HG03432 (cell line): ENCODE measurements around the gene ZCCHC3.
"Not testable (repeated sequence)": the region's sequence is repeated elsewhere in the genome, so short reads cannot be mapped to it uniquely, and the experiment has no call there.

Experiments
- ATAC-seq: cut with Tn5 transposase; IDR thresholded peaks from one replicate; pipeline ENCODE4 v1.9.1; 2021; ENCODE audit warnings: mild to moderate bottlenecking, moderate library complexity; ENCODE audit not compliant: unreplicated experiment

Gene ZCCHC3

GRCh38 chr20:297098-297924 is at the start of gene ZCCHC3:
ZCCHC3 (plus strand) TSS chr20:297570; CDS start chr20:297587, 17 bp downstream.
- peak; percentile 83 for ATAC-seq

- no peak for ATAC-seq
These were observed 46.0 kb upstream of the ZCCHC3 start for GRCh38 chr20:251354-251753.

DNA sequence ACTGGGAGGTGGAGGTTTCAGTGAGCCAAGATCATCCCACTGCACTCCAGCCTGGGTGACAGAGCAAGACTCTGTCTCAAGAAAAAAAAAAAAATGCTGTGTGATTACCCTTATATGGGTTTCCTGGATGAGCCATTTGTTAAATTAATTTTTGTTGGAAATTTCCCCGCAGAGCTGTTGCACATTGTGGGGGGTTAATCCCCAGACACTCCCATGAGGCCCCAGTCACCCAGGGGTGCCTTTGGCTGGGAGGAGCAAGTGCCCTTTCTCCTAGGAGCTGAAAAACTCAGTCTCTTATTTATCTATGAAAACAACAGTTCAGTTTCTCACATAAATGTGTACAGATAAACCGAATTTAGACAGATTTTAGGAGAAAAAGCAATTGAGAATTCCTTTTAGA is 44.6 kb upstream of the ZCCHC3 start:
- no peak for ATAC-seq

DNA sequence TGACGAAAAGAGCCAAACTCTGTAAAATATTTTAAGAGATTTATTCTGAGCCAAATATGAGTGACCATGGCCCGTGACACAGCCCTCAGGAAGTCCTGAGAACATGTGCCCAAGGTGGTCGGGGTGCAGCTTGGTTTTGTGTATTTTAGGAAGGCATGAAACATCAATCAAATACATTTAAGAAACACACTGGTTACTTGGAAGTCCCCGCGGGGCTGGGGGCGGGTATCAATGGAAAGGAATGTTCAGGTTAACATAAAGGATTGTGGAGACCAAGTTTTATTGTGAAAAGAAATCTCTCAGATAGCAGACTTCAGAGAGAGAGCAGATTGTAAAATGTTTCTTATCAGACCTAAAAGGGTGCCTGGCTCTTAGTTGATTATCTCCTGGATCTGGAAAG is 43.9 kb upstream of the ZCCHC3 start:
- not testable (repeated sequence) for ATAC-seq

DNA sequence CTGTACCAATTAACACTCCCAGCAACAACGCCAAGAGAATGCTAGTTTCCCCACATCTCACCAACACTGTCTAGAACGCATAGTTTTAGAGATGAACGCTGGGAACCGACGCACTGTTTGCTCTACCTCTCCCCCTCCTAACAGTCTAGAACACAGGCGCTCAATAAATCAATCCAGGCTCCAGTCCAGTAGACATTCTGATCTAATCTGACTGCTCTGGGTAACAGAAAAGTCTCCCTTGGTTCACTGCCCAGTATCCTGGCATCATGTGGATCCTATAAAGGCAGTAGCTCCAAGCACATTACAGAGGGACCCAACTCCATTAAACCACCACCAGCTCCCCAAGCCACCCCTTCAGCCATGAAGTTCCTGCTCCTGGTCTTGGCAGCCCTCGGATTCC is 40.0 kb upstream of the ZCCHC3 start, which contains the start of gene DEFB132:
DEFB132 (plus strand) TSS at position 306 of the 400 bp plus-strand sequence; CDS start at position 361, 55 bp downstream.
- ATAC-seq: no peak

DNA sequence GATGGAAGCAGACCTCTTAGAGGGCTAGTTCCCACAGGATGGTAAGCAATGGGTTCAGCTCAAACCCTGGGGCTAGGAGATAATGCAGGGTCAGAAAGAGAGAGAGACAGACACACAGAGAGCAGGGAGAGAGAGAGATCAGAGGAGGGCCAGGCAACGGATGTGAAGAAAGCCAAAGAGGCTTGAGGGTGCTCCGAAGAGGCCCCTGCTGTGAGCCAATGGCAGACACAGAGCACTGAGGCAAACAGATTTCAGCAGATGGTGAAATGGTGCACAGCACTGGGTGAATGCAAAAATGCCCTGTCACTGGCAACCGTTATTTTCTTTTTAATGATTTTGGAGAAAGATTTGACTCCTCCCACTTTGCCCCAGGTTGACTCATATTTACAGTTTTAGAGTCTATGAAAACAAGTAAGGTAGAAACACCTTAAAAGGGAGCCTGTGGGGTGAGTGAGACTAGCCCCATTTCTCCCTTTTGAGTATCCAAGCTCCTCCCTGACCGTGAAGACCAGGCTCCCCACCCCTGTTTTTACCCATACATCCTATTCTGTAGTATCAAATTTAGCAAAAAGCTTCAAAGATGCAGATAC is 39.0 kb upstream of the ZCCHC3 start:
- no peak for ATAC-seq

- ATAC-seq: no peak
These were observed 38.4 kb upstream of the ZCCHC3 start for GRCh38 chr20:258963-259362.

DNA sequence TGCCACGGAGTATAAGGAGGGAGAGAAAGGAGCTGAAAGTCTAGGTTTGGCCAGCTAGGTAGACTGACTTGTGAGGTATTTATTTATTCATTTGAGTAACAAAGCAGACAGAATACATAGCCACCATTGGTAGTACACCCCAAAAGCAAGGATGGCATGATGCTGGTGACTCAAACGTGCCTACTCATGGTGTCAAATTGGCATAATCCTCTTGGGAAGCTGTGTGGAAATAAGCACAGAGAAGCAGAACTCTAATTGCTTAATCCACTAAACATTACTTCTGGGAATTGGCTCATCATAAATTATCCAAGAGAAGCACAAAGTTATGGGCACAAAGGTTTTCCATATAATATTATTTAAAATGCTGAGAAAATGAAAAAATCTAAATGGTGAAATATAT is 37.4 kb upstream of the ZCCHC3 start:
- ATAC-seq: no peak

- ATAC-seq: no peak
These were observed 33.7 kb upstream of the ZCCHC3 start for GRCh38 chr20:263701-264100.

DNA sequence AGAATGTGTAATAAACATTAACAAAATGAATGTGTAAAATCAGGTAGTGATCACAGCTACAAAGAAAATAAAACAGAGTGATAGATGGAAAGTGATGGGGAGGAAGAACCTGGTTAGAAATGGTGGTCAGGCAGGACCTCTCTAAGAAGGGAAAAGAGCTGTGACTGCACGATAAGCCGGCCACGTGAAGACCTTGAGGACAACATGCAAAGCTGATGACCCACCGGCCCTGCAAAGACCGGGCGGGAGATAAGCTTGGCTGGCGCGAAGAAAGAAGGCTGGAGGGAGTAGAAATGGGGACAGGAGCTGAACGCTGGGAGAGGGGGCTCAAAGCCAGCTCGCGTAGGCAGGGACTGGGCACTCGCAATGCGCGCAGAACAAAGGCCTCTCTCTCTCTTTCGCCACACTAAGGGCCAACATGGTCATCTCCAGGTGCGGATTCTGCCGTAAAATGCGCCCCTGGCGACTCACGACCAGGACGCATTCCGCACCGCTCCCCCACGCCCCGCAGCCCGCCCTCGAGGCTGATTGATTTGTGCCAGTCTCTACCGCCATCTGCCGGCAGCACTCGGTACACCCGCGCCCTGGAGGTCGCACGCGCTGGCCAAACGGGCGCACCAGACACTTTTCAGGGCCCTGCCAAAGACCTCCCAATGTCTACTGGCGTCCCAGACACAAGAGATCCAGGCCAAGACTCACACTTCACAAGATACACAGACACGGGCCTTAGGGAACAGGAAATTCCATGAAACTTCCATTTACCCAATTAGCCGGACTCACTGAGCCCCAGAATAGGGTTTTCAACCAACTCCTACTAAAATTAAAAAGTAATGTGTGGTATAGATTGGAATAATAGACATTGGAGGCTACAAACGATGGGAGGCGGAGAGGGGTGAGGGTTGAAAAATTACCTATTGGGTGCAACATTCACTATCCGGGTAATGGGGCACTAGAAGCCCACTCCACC is 30.5 kb upstream of the ZCCHC3 start:
- ATAC-seq: peak; percentile 96

DNA sequence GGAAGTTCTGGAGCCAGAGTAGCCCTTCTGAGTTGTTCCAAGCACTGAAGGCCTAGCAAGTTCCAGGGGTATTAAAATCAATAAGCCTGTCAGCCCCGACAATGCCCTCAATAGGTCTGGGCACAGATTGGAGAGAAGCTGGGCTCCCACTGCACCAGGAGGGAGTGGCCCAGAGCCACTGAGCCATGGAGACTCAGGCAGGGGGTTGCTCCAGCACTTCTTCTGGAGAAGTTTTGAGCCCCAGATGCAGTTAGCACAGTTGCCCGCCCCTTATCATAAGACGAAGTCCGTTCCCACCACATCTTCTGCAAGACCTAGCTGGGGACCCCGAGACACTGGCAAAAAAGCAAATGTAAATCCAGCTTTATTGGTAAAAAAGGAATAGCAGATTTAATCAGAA is 26.9 kb upstream of the ZCCHC3 start:
- ATAC-seq: no peak

- no peak for ATAC-seq
These were observed 26.3 kb upstream of the ZCCHC3 start for GRCh38 chr20:271069-271468.

- ATAC-seq: no peak
These were observed 25.8 kb upstream of the ZCCHC3 start for GRCh38 chr20:271528-271927.

- no peak for ATAC-seq
These were observed 24.7 kb upstream of the ZCCHC3 start for GRCh38 chr20:272718-273117.

DNA sequence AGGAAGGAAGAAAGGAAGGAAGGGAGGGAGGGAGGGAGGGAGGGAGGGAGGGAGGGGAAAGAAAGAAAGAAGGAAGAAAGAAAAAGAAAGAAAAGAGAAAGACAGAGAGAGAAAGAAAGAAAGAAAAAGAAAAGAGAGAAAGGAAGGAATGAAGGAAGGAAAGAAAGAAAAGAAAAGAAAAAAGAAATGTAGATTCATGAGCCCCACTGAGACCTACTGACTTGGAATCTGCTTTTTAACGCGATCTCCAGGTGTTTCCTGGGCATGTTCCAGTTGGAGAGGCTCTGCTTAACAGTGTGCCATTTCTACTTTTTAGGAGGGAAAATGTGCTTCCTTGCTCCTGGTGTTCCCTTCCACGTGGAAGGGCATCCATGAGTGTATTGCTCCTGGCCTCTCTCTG is 23.5 kb upstream of the ZCCHC3 start:
- ATAC-seq: no peak

GRCh38 chr20:275791-276190 is 21.6 kb upstream of the ZCCHC3 start:
- ATAC-seq: no peak

- no peak for ATAC-seq
These were observed 20.5 kb upstream of the ZCCHC3 start for GRCh38 chr20:276620-277495.

DNA sequence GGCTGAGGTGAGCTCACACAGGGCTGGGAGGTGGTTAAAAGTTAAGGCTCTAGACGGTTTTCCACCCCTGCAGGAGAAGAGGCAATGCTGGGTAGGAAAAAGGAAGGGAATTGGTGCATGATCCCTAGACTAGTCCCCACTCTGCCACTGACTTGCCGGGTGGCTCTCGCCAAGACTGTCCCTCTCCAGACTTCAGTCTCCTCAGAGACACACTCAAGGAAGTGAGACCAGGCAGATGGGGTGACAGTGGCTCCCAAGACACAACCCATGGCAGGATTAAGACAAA is 19.9 kb upstream of the ZCCHC3 start:
- ATAC-seq: no peak

DNA sequence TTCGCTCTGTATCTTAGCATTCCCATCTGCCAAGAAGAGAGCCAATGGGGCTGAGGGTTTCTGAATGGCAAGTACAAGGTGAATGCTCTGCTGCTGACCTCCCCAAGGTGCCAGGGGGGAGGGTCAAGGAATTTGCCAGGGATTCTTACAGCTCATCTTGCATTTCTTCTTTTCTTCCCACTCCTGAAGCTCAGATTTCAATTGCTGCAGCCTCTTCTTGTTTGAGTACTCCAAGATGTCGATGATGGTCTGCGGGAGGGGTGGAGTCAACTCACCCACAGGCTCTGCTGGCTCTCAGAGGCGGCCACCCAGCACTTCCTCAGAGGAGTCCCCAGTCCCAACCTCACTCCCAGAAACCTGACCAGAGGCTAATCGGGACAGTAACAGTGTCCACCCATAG is 19.2 kb upstream of the ZCCHC3 start:
- ATAC-seq: no peak
